ENCODE results near the gene SKIDA1. TPM values are rescaled to one million over a fixed set of nuclear protein-coding genes. Genes with fewer than 3 reads are reported as not detected.

SKIDA1 gene
- total RNA-seq, 1 donor from 2014 or later = 2.1 TPM

GRCh38 chr10:21517134-21518031 is 8.1 kb downstream of the SKIDA1 start:
- no peak for DNase-seq (ENCODE audit: low read depth)

- DNase-seq (ENCODE audit: low read depth) = no peak
These were observed 9.0 kb downstream of the SKIDA1 start for GRCh38 chr10:21516242-21517131.

- no peak for DNase-seq (ENCODE audit: low read depth)
These were observed 9.9 kb downstream of the SKIDA1 start for GRCh38 chr10:21515361-21516241.

GRCh38 chr10:21514818-21515351 is 10.6 kb downstream of the SKIDA1 start:
- DNase-seq (ENCODE audit: low read depth) = no peak

GRCh38 chr10:21514129-21514817 is 11.2 kb downstream of the SKIDA1 start:
- DNase-seq (ENCODE audit: low read depth) = no peak

- DNase-seq (ENCODE audit: low read depth) = no peak
These were observed 12.1 kb downstream of the SKIDA1 start for GRCh38 chr10:21513405-21513788.

- DNase-seq (ENCODE audit: low read depth) = no peak
These were observed 12.7 kb downstream of the SKIDA1 start for GRCh38 chr10:21512573-21513404.

GRCh38 chr10:21511946-21512572 is 13.4 kb downstream of the SKIDA1 start:
- DNase-seq (ENCODE audit: low read depth) = no peak

GRCh38 chr10:21511095-21511570 is 14.3 kb downstream of the SKIDA1 start:
- DNase-seq (ENCODE audit: low read depth) = no peak

GRCh38 chr10:21510241-21511094 is 15.0 kb downstream of the SKIDA1 start:
- no peak for DNase-seq (ENCODE audit: low read depth)

- DNase-seq (ENCODE audit: low read depth) = no peak
These were observed 15.9 kb downstream of the SKIDA1 start for GRCh38 chr10:21509341-21510240.

- no peak for DNase-seq (ENCODE audit: low read depth)
These were observed 16.7 kb downstream of the SKIDA1 start for GRCh38 chr10:21508706-21509331.

GRCh38 chr10:21507150-21507549 is 18.3 kb downstream of the SKIDA1 start:
- no peak for DNase-seq (ENCODE audit: low read depth)

GRCh38 chr10:21506351-21506750 is 19.1 kb downstream of the SKIDA1 start:
- no peak for DNase-seq (ENCODE audit: low read depth)

- DNase-seq (ENCODE audit: low read depth) = no peak
These were observed 19.7 kb downstream of the SKIDA1 start for GRCh38 chr10:21505711-21506278.

GRCh38 chr10:21503542-21503941 is 21.9 kb downstream of the SKIDA1 start:
- no peak for DNase-seq (ENCODE audit: low read depth)

Measured in renal cortical epithelial cell (primary cell).